H1 (cell line): ENCODE data around the gene MSI2. TPM values are rescaled to one million over a fixed set of nuclear protein-coding genes. Genes with fewer than 3 reads are reported as not detected.

Experiments used
- CTCF ChIA-PET: fragments of 300-600 bp; sonication (Branson Sonifier 250); formaldehyde crosslinking; loops from one replicate; lab custom pipeline; 2021; ENCODE audit not compliant: partially characterized antibody; lab: Charles Lee
- POLR2A ChIA-PET: fragments of 300-600 bp; sonication (Branson Sonifier 250); formaldehyde crosslinking; loops from one replicate; lab custom pipeline; 2021; ENCODE audit warnings: inconsistent platforms; ENCODE audit not compliant: partially characterized antibody; lab: Charles Lee
- DNase-seq, 2 experiments: peaks; one replicate each; pipeline versions ENCODE4 v3.0.0 to v3.0.0-alpha.2; 2010 to 2022; ENCODE audit warnings: low spot score in 2 of 2, low read depth in 1 of 2, mixed read lengths in 1 of 2
- FAIRE-seq: peaks from 2 replicates; lab custom pipeline; 2011; peaks lifted over from hg19 to GRCh38; lab: Jason Lieb, UNC
- H2AFZ ChIP-seq: 2 replicates; pipeline ENCODE4 v1.8.1; 2012; ENCODE audit warnings: low read length, inconsistent platforms
- H2AK5ac ChIP-seq: 2 replicates; pipeline ENCODE4 v1.6.1; 2013; ENCODE audit warnings: low read depth, low read length
- H2BK120ac ChIP-seq: replicated peaks from 2 replicates; pipeline ENCODE3; 2013; ENCODE audit warnings: low read depth, low read length, inconsistent platforms
- H2BK12ac ChIP-seq: 2 replicates; pipeline ENCODE4 v1.6.1; 2013; ENCODE audit warnings: low read depth, low read length
- H2BK15ac ChIP-seq: 2 replicates; pipeline ENCODE4 v1.6.1; 2013; ENCODE audit warnings: low read length
- H2BK20ac ChIP-seq: 2 replicates; pipeline ENCODE4 v1.6.1; 2013; ENCODE audit warnings: low read length
- H2BK5ac ChIP-seq: 2 replicates; pipeline ENCODE4 v1.6.1; 2013; ENCODE audit warnings: low read depth, low read length
- H3K14ac ChIP-seq: 2 replicates; pipeline ENCODE4 v1.6.1; 2013; ENCODE audit warnings: inconsistent platforms; ENCODE audit not compliant: insufficient read length
- H3K18ac ChIP-seq: 2 replicates; pipeline ENCODE4 v1.6.1; 2013; ENCODE audit warnings: low read length; ENCODE audit errors: extremely low read depth
- H3K23ac ChIP-seq: 2 replicates; pipeline ENCODE4 v1.6.1; 2013; ENCODE audit warnings: inconsistent platforms; ENCODE audit not compliant: insufficient read length
- H3K23me2 ChIP-seq: 2 replicates; pipeline ENCODE4 v1.6.1; 2013; ENCODE audit warnings: low read depth, low read length
- H3K27ac ChIP-seq: 2 replicates; pipeline ENCODE4 v1.6.1; 2011; ENCODE audit warnings: low read depth, low read length, inconsistent platforms
- H3K27me3 ChIP-seq, 4 experiments: replicated peaks in 1 of 4; 1 replicate in 1 of 4; 2 replicates in 3 of 4; pipeline versions ENCODE4 v1.6.1 to v1.8.1; 2011 to 2013; ENCODE audit warnings: low read length in 3 of 4, mild to moderate bottlenecking in 3 of 4, inconsistent platforms in 2 of 4, mixed read lengths in 2 of 4, moderate library complexity in 1 of 4; ENCODE audit not compliant: control insufficient read depth in 3 of 4, insufficient read depth in 3 of 4; ENCODE audit errors: extremely low read depth in 1 of 4
- H3K36me3 ChIP-seq, 4 experiments: 2 replicates each; pipeline versions ENCODE4 v1.6.1 to v1.8.1; 2011 to 2013; ENCODE audit warnings: mild to moderate bottlenecking in 4 of 4, low read length in 3 of 4, moderate library complexity in 2 of 4, control low read depth in 1 of 4, inconsistent platforms in 1 of 4; ENCODE audit not compliant: insufficient read depth in 4 of 4, control insufficient read depth in 2 of 4
- H3K4ac ChIP-seq: replicated peaks from 2 replicates; pipeline ENCODE3; 2013; ENCODE audit warnings: low read length, low read depth, mixed read lengths, inconsistent platforms; ENCODE audit not compliant: insufficient read length
- H3K4me1 ChIP-seq, 4 experiments: replicated peaks in 1 of 4; 1 replicate in 1 of 4; 2 replicates in 3 of 4; pipeline versions ENCODE4 v1.6.1 to v1.8.1; 2011 to 2013; ENCODE audit warnings: low read length in 3 of 4, inconsistent platforms in 2 of 4, mixed read lengths in 1 of 4; ENCODE audit not compliant: insufficient read depth in 4 of 4, control insufficient read depth in 3 of 4
- H3K4me2 ChIP-seq, 2 experiments: 2 replicates each; pipeline versions ENCODE4 v1.6.1 to v1.8.1; 2011 to 2013; ENCODE audit warnings: low read depth in 2 of 2, low read length in 2 of 2, control low read depth in 1 of 2, inconsistent platforms in 1 of 2, mild to moderate bottlenecking in 1 of 2; ENCODE audit not compliant: insufficient read depth in 1 of 2
- H3K4me3 ChIP-seq, 4 experiments: fragments of 200-600, 300-600 bp in 1 of 4; sonication (generic), shearing (Covaris generic), sonication (Bioruptor Twin) in 1 of 4; 2 replicates each; pipeline versions ENCODE4 v1.5.1 to v1.8.1; 2011 to 2016; ENCODE audit warnings: low read length in 4 of 4, low read depth in 3 of 4, control low read depth in 2 of 4, inconsistent platforms in 2 of 4, mild to moderate bottlenecking in 2 of 4, mixed read lengths in 1 of 4, moderate library complexity in 1 of 4; ENCODE audit not compliant: insufficient read depth in 2 of 4; ENCODE audit errors: extremely low read depth in 1 of 4
- H3K56ac ChIP-seq: replicated peaks from 2 replicates; pipeline ENCODE3; 2013; ENCODE audit warnings: low read depth, mild to moderate bottlenecking, mixed read lengths, low read length, inconsistent platforms; ENCODE audit not compliant: insufficient read length
- H3K79me1 ChIP-seq: 2 replicates; pipeline ENCODE4 v1.6.1; 2013; ENCODE audit warnings: low read depth, low read length, control low read depth
- H3K79me2 ChIP-seq, 2 experiments: 2 replicates each; pipeline versions ENCODE4 v1.6.1 to v1.8.1; 2012 to 2013; ENCODE audit warnings: low read length in 2 of 2, mild to moderate bottlenecking in 2 of 2, inconsistent platforms in 1 of 2; ENCODE audit not compliant: insufficient read depth in 2 of 2, control insufficient read depth in 1 of 2
- H3K9ac ChIP-seq, 4 experiments: replicated peaks in 1 of 4; 1 replicate in 1 of 4; 2 replicates in 3 of 4; pipeline versions ENCODE4 v1.6.1 to v1.8.1; 2011 to 2013; ENCODE audit warnings: low read depth in 3 of 4, low read length in 3 of 4, control low read depth in 2 of 4, mild to moderate bottlenecking in 2 of 4, moderate library complexity in 2 of 4, inconsistent platforms in 1 of 4; ENCODE audit errors: extremely low read depth in 1 of 4
- H3K9me3 ChIP-seq, 2 experiments: 2 replicates each; pipeline versions ENCODE4 v1.6.1 to v1.8.1; 2012 to 2013; ENCODE audit warnings: mild to moderate bottlenecking in 2 of 2, moderate library complexity in 2 of 2, control low read depth in 1 of 2, inconsistent platforms in 1 of 2, low read depth in 1 of 2, low read length in 1 of 2, mixed read lengths in 1 of 2; ENCODE audit not compliant: insufficient read depth in 2 of 2
- H4K20me1 ChIP-seq, 2 experiments: replicated peaks in 1 of 2; 2 replicates each; pipeline versions ENCODE3 to v1.8.1; 2011 to 2013; ENCODE audit warnings: inconsistent platforms in 2 of 2, low read length in 2 of 2, mild to moderate bottlenecking in 1 of 2; ENCODE audit not compliant: insufficient read depth in 2 of 2, control insufficient read depth in 1 of 2
- H4K5ac ChIP-seq: 2 replicates; pipeline ENCODE4 v1.6.1; 2013; ENCODE audit warnings: low read length, low read depth, mixed read lengths, inconsistent platforms; ENCODE audit not compliant: insufficient read length
- H4K8ac ChIP-seq: 2 replicates; pipeline ENCODE4 v1.8.0; 2013; ENCODE audit warnings: mild to moderate bottlenecking, moderate library complexity, low read length, inconsistent platforms; ENCODE audit not compliant: insufficient read depth; ENCODE audit errors: extremely low read depth
- H4K91ac ChIP-seq: replicated peaks from 2 replicates; pipeline ENCODE3; 2013; ENCODE audit warnings: low read length, mixed read lengths, inconsistent platforms; ENCODE audit not compliant: insufficient read length
- ASH2L ChIP-seq: fragments of 200-600, 300-600 bp; sonication (generic); IDR thresholded peaks from one replicate; pipeline ENCODE4 v1.7.1; 2017; ENCODE audit warnings: low read length
- CREB1 ChIP-seq: IDR thresholded peaks from 2 replicates; pipeline ENCODE4 v1.6.1; 2012; ENCODE audit warnings: inconsistent platforms
- HDAC2 ChIP-seq, 2 experiments: fragments of 300-600 bp in 1 of 2; sonication (generic) in 1 of 2; IDR thresholded peaks; 2 replicates each; pipeline ENCODE4 v1.6.1; 2011 to 2012; ENCODE audit warnings: low read depth in 2 of 2, low read length in 2 of 2, mild to moderate bottlenecking in 2 of 2, moderate library complexity in 2 of 2, borderline replicate concordance in 1 of 2, inconsistent platforms in 1 of 2
- NANOG ChIP-seq: IDR thresholded peaks from 2 replicates; pipeline ENCODE4 v1.6.1; 2011; ENCODE audit warnings: low read length, low read depth, mild to moderate bottlenecking, inconsistent platforms; ENCODE audit not compliant: insufficient read depth, poor library complexity, severe bottlenecking
- SP2 ChIP-seq: IDR thresholded peaks from 2 replicates; pipeline ENCODE4 v1.6.1; 2012; ENCODE audit warnings: mild to moderate bottlenecking, low read length, inconsistent platforms
- TAF7 ChIP-seq: optimal IDR thresholded peaks from 2 replicates; pipeline ENCODE3; 2011; ENCODE audit warnings: low read depth, mild to moderate bottlenecking, inconsistent platforms, low read length, moderate library complexity, borderline replicate concordance
- WGBS, 2 experiments: shearing (Covaris generic) in 1 of 2; methylation state at CpG; one replicate each; pipeline versions ENCODE4 v1.1.6 to v1.1.7; 2013 to 2015; ENCODE audit warnings: low lambda C conversion rate in 2 of 2, mixed read lengths in 2 of 2, inconsistent platforms in 1 of 2, low coverage in 1 of 2, missing lambda C conversion rate in 1 of 2; ENCODE audit not compliant: insufficient replicate concordance in 2 of 2, insufficient coverage in 1 of 2, insufficient read length in 1 of 2; ENCODE audit errors: extremely low coverage in 1 of 2, missing lambda C conversion rate in 1 of 2; 5-methylcytosine and 5-hydroxymethylcytosine counted together
- polyA plus RNA-seq, 7 experiments: library from polyadenylated mRNA; depleted of rRNA in 3 of 7; stranded (reverse) in 5 of 7; unstranded in 2 of 7; fragments of >200 nt in 5 of 7; fragments of 200-250 nt in 2 of 7; gene quantifications; 1 replicate in 5 of 7; 2 replicates in 1 of 7; 4 replicates in 1 of 7; pipeline versions ENCODE4 v1.2.1 to v1.2.3, GENCODE V29; 2011 to 2013; ENCODE audit warnings: missing spikeins in 2 of 7, mixed read lengths in 2 of 7
- total RNA-seq: library from RNA; stranded (reverse); fragmentation: NEBNext Ultra II Directional; extraction: Animal tissue kit (Norgen Biotek cat#: 25700); gene quantifications from 2 replicates; pipeline ENCODE4 v1.2.1, GENCODE V29; 2021

Gene MSI2
- total and polyA plus RNA-seq, 2 of the 8 experiments (the other 6 are each of a cell fraction or from before 2014, with no cell fraction given) = 36.7 to 80.6 TPM

DNA sequence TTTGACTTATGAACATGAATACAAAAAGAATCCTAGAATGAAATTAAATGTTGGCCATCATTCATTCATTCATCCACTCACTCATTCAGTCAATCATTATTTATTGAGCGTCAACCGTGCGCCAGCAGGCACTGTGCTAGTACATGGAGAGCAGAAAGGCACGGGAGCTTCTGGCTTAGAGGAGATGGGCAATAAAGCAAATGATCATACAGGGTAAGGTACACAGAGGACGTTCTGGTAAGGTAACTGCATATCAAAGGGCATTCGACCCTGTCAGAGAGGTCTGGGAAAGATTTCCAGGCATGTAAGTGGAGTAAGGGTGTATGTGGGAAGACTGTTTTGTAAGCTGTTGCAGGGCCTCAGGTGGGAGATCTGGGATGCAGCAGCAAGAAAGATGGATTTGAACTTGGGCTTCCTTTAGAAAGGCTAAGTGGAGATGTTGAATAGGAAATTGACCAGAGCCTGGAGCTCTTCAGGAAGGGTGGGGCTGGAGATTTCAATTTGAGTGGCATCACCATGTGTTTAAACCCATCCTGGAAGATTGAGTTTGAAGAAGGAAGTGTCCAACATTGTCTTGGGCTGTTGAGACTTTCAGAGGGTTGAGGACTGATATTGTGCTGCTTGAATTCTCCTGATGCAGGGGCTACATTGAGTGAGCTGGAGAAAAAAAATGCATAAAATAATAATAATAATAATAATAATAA, 2.8 kb upstream of the MSI2 start:
- peaks cover 1% of the 10 kb centered on the region; the same call in 1 of the 2 replicates for H3K79me1 ChIP-seq
- no peak overlapping the region for H3K4me3 ChIP-seq
- no peaks in the 10 kb centered on the region for H3K9me3 ChIP-seq
- peaks cover 2 to 13% (median 3%) of the 10 kb centered on the region in 4 experiments; a peak in 6 of 7 replicates for H3K4me1 ChIP-seq
- H3K14ac ChIP-seq = no peak overlapping the region
- no peak overlapping the region for H2AFZ ChIP-seq
- no peak overlapping the region for H2BK20ac ChIP-seq
- no peak overlapping the region for H2BK12ac ChIP-seq
- peaks cover 15% of the 10 kb centered on the region for H3K23me2 ChIP-seq
- WGBS, 2 experiments = 89% methylated on average over 6 of the region's 6 CpGs; no CpG with 5 or more reads in 1 of the 2 experiments
- H2BK5ac ChIP-seq = no peak overlapping the region
- no peak overlapping the region for H3K18ac ChIP-seq
- ChIA-PET CTCF (interaction anchor here (0.7 to 2.6 kb wide), 6 partner anchors 10 to 420 kb away, joined by 3 to 40 read pairs (median 4); no protein-coding TSS in a partner anchor), POLR2A (interaction anchor here (1.2 kb wide), 2 partner anchors 19 to 170 kb away, joined by 4 read pairs; no protein-coding TSS in a partner anchor)
- DNase-seq (peak in 1 of 2 experiments; percentile 27), FAIRE-seq (no peak)
- H4K5ac ChIP-seq = no peak overlapping the region
- no peak overlapping the region for H2BK120ac ChIP-seq
- H3K27me3 ChIP-seq = peaks cover 2 to 10% (median 8%) of the 10 kb centered on the region in 4 experiments; a peak in 6 of 7 replicates
- peaks cover 0 to 5% of the 10 kb centered on the region in 2 experiments; a peak in 1 of 4 replicates for H3K79me2 ChIP-seq
- peaks cover 0 to under 1% (median 0%) of the 10 kb centered on the region in 4 experiments; a peak in 1 of 8 replicates for H3K36me3 ChIP-seq
- H3K56ac ChIP-seq = no peak overlapping the region
- H3K23ac ChIP-seq = no peak overlapping the region
- no peak overlapping the region for H4K91ac ChIP-seq
- H4K8ac ChIP-seq = no peak overlapping the region
- no peaks in the 10 kb centered on the region for H4K20me1 ChIP-seq
- H3K4ac ChIP-seq = no peak overlapping the region
- H2AK5ac ChIP-seq = no peak overlapping the region
- no peak overlapping the region for H3K27ac ChIP-seq
- H3K4me2 ChIP-seq = no peak overlapping the region
- H2BK15ac ChIP-seq = 0 out of 2 replicates have a peak overlapping the region, but pooled peaks have one; percentile 61
- no peak overlapping the region for H3K9ac ChIP-seq
- TF ChIP-seq CREB1 (no peak), SP2 (no peak), TAF7 (no peak), NANOG (no peak), HDAC2 (IDR thresholded peaks at IDR 0.05; ENCODE audit: borderline replicate concordance in 1 of 2, low read depth in 2 of 2, low read length in 2 of 2) (no peak), ASH2L (no peak)
